Endodermal cell (in vitro differentiated cells): ENCODE results near the gene EGFR. TPM values are rescaled to one million over a fixed set of nuclear protein-coding genes. Genes with fewer than 3 reads are reported as not detected.

Experiments
- DNase-seq: peaks from one replicate; pipeline ENCODE4 v3.0.0-alpha.2; 2017
- H3K27ac ChIP-seq: 2 replicates; pipeline ENCODE4 v1.5.1; 2013; ENCODE audit warnings: mild to moderate bottlenecking, low read depth, low read length, moderate library complexity
- H3K27me3 ChIP-seq: 2 replicates; pipeline ENCODE4 v1.6.1; 2013; ENCODE audit warnings: mild to moderate bottlenecking, low read length, moderate library complexity; ENCODE audit not compliant: insufficient read depth, control insufficient read depth, poor library complexity, severe bottlenecking
- H3K36me3 ChIP-seq: 2 replicates; pipeline ENCODE4 v1.7.0; 2013; ENCODE audit warnings: mild to moderate bottlenecking, low read length, moderate library complexity; ENCODE audit not compliant: control insufficient read depth, insufficient read depth
- H3K4me1 ChIP-seq: one replicate; pipeline ENCODE4 v1.7.0; 2013; ENCODE audit warnings: low read length; ENCODE audit not compliant: control insufficient read depth, insufficient read depth
- H3K4me3 ChIP-seq: 2 replicates; pipeline ENCODE4 v1.5.1; 2013; ENCODE audit warnings: mild to moderate bottlenecking, low read length, moderate library complexity
- H3K9ac ChIP-seq: 2 replicates; pipeline ENCODE4 v1.6.1; 2013; ENCODE audit warnings: mild to moderate bottlenecking, low read length, moderate library complexity; ENCODE audit not compliant: poor library complexity, severe bottlenecking; ENCODE audit errors: extremely low read depth
- H3K9me3 ChIP-seq: 2 replicates; pipeline ENCODE4 v1.6.1; 2013; ENCODE audit warnings: mild to moderate bottlenecking, low read length, moderate library complexity; ENCODE audit not compliant: control insufficient read depth
- H3K27ac Mint-ChIP-seq: 2 replicates; pipeline ENCODE4 v1.8.0; 2020; ENCODE audit warnings: mixed read lengths
- H3K27me3 Mint-ChIP-seq: 2 replicates; pipeline ENCODE4 v1.8.0; 2021; ENCODE audit warnings: mild to moderate bottlenecking, mixed read lengths; ENCODE audit not compliant: insufficient read depth
- H3K36me3 Mint-ChIP-seq: 2 replicates; pipeline ENCODE4 v1.8.0; 2020; ENCODE audit warnings: low read depth, mixed read lengths
- H3K4me1 Mint-ChIP-seq: 2 replicates; pipeline ENCODE4 v1.8.0; 2020; ENCODE audit warnings: mixed read lengths
- H3K4me3 Mint-ChIP-seq: 2 replicates; pipeline ENCODE4 v1.8.0; 2020; ENCODE audit warnings: mild to moderate bottlenecking, moderate library complexity, mixed read lengths
- H3K9me3 Mint-ChIP-seq: 2 replicates; pipeline ENCODE4 v1.8.0; 2020; ENCODE audit warnings: mild to moderate bottlenecking, mixed read lengths
- WGBS, 2 experiments: methylation state at CpG; one replicate each; pipeline versions ENCODE4 v1.1.5 to v1.1.7; 2013; ENCODE audit warnings: missing lambda C conversion rate in 2 of 2, mixed read lengths in 1 of 2; ENCODE audit not compliant: insufficient coverage in 1 of 2, insufficient read length in 1 of 2; 5-methylcytosine and 5-hydroxymethylcytosine counted together
- total RNA-seq, 2 donors: library from RNA; stranded (reverse); fragmentation: NEBNext Ultra II Directional in 1 of 2; extraction: Animal tissue kit (Norgen Biotek cat#: 25700) in 1 of 2; gene quantifications; 2 replicates in 1 of 2; 3 replicates in 1 of 2; pipeline ENCODE4 v1.2.1, GENCODE V29; 2021
- TF ChIP-seq, protein P1 (sequence below): fragments of 200-600 bp; sonication (generic); conservative IDR thresholded peaks from 2 replicates; pipeline ENCODE4 v1.5.0; 2021; ENCODE audit warnings: antibody characterized with exemption, mild to moderate bottlenecking

The EGFR gene
- total RNA-seq, 2 donors from 2014 or later, result 5.0 to 5.8 TPM

DNA sequence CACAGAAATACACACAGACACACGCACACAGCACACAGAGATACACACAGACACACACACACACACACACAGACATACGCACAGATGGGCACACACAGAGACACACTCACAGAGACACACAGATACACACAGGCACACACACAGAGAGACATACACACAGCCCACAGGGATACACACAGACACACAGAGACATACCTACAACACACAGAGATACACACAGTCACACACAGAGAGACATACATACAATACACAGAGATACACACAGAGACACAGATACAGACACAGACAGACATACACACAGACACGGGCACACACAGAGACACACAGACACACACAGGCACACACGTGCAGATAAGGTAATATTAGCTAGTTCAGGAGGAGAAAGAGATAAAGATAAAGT, 76.9 kb downstream of the EGFR start:
- Mint-ChIP-seq H3K4me1 (peaks cover 7% of the 10 kb centered on the region), H3K27me3 (no peaks in the 10 kb centered on the region), H3K9me3 (no peaks in the 10 kb centered on the region), H3K4me3 (no peak overlapping the region), H3K27ac (no peak overlapping the region), H3K36me3 (no peaks in the 10 kb centered on the region)
- Histone ChIP-seq H3K27ac (no peak overlapping the region), H3K27me3 (no peaks in the 10 kb centered on the region), H3K36me3 (no peaks in the 10 kb centered on the region), H3K4me1 (no peaks in the 10 kb centered on the region), H3K9ac (no peak overlapping the region), H3K9me3 (no peaks in the 10 kb centered on the region), H3K4me3 (no peak overlapping the region)
- 86 to 93% methylated on average over 2 to 3 of the region's 4 CpGs for WGBS, 2 experiments
- TF ChIP-seq, protein P1, sequence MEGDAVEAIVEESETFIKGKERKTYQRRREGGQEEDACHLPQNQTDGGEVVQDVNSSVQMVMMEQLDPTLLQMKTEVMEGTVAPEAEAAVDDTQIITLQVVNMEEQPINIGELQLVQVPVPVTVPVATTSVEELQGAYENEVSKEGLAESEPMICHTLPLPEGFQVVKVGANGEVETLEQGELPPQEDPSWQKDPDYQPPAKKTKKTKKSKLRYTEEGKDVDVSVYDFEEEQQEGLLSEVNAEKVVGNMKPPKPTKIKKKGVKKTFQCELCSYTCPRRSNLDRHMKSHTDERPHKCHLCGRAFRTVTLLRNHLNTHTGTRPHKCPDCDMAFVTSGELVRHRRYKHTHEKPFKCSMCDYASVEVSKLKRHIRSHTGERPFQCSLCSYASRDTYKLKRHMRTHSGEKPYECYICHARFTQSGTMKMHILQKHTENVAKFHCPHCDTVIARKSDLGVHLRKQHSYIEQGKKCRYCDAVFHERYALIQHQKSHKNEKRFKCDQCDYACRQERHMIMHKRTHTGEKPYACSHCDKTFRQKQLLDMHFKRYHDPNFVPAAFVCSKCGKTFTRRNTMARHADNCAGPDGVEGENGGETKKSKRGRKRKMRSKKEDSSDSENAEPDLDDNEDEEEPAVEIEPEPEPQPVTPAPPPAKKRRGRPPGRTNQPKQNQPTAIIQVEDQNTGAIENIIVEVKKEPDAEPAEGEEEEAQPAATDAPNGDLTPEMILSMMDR, result no peak
- no peak for DNase-seq

DNA sequence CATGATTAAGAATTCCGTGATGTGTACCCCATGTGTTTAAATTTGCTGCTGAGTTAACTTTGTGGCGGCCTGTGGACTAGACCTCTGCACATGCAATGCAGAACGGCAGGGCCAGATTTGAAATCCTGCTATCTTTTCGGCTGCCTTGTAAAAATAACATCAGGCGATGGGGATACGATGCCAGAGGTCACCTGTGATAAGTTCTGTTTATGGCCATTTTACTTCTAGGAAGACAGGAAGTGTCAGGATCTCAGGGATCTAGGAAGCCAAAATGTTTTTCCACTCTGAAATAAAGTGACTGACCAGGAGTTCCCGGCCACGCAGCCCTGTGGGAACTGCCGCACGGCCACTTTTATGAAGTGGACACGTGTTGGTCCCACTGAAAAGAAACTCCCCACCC, 77.5 kb downstream of the EGFR start:
- TF ChIP-seq, protein P1, result no peak

DNA sequence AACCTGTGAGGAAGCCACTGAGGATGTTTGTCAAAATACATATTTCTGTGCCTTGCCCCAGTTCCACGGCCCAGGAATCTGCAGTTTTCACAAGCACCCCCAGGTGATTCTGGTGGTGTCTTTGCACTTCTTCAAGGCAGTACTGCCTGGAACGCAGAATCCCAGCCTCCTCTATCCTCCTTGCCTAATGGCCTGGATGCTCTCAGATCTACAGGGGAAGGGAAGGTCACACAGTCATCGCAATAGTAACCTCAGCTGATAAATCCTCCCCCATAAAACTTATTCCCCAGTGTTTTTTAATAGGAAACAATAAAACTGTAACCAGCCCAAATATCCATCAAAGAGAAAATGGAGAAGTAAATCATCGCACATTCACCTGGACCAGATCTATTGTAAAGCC, 78.3 kb downstream of the EGFR start:
- H3K27me3 Mint-ChIP-seq, result no peaks in the 10 kb centered on the region
- Histone ChIP-seq H3K4me3 (no peak overlapping the region), H3K36me3 (no peaks in the 10 kb centered on the region), H3K4me1 (peaks cover 6% of the 10 kb centered on the region), H3K9me3 (no peaks in the 10 kb centered on the region), H3K27me3 (no peaks in the 10 kb centered on the region), H3K9ac (no peak overlapping the region), H3K27ac (no peak overlapping the region)
- no peaks in the 10 kb centered on the region for H3K36me3 Mint-ChIP-seq
- peaks cover 18% of the 10 kb centered on the region for H3K4me1 Mint-ChIP-seq
- no peak overlapping the region for H3K27ac Mint-ChIP-seq
- no peak for DNase-seq
- no peaks in the 10 kb centered on the region for H3K9me3 Mint-ChIP-seq
- TF ChIP-seq, protein P1, result no peak
- WGBS, 2 experiments, result 89 to 100% methylated on average over 2 to 4 of the region's 4 CpGs
- H3K4me3 Mint-ChIP-seq, result no peak overlapping the region

More for the DNA sequence above, 77.5 kb downstream of the EGFR start:
- H3K9me3 Mint-ChIP-seq, result no peaks in the 10 kb centered on the region
- no peaks in the 10 kb centered on the region for H3K27me3 ChIP-seq
- DNase-seq, result no peak
- no peaks in the 10 kb centered on the region for H3K36me3 ChIP-seq
- no peaks in the 10 kb centered on the region for H3K36me3 Mint-ChIP-seq
- peaks cover 12% of the 10 kb centered on the region for H3K4me1 Mint-ChIP-seq
- peaks cover 4% of the 10 kb centered on the region for H3K4me1 ChIP-seq
- 92 to 96% methylated on average over 10 to 11 of the region's 11 CpGs for WGBS, 2 experiments
- H3K4me3 ChIP-seq, result no peak overlapping the region
- H3K27ac Mint-ChIP-seq, result no peak overlapping the region
- H3K9me3 ChIP-seq, result no peaks in the 10 kb centered on the region
- H3K9ac ChIP-seq, result no peak overlapping the region
- no peak overlapping the region for H3K4me3 Mint-ChIP-seq
- H3K27ac ChIP-seq, result no peak overlapping the region
- H3K27me3 Mint-ChIP-seq, result no peaks in the 10 kb centered on the region
